Chondrocyte (in vitro differentiated cells): Measurements from ENCODE around the gene HPCA. TPM values are rescaled to one million over a fixed set of nuclear protein-coding genes. Genes with fewer than 3 reads are reported as not detected.

Experiments used
- DNase-seq: peaks from one replicate; pipeline ENCODE4 v3.0.0; 2021; ENCODE audit warnings: mixed read lengths, low spot score
- H3K27ac Mint-ChIP-seq: one replicate; pipeline ENCODE4 v1.8.0; 2021; ENCODE audit warnings: mild to moderate bottlenecking, moderate library complexity, mixed read lengths; ENCODE audit not compliant: unreplicated experiment
- H3K27me3 Mint-ChIP-seq: 2 replicates; pipeline ENCODE4 v1.8.0; 2021; ENCODE audit warnings: low read depth, mixed read lengths
- H3K36me3 Mint-ChIP-seq: 2 replicates; pipeline ENCODE4 v1.8.0; 2021; ENCODE audit warnings: low read depth, mixed read lengths
- H3K4me1 Mint-ChIP-seq: 2 replicates; pipeline ENCODE4 v1.8.0; 2021; ENCODE audit warnings: low read depth, mild to moderate bottlenecking, mixed read lengths
- H3K4me3 Mint-ChIP-seq: one replicate; pipeline ENCODE4 v1.8.0; 2021; ENCODE audit warnings: mild to moderate bottlenecking, moderate library complexity, mixed read lengths; ENCODE audit not compliant: unreplicated experiment
- H3K9me3 Mint-ChIP-seq: 2 replicates; pipeline ENCODE4 v1.8.0; 2021; ENCODE audit warnings: low read depth, mixed read lengths
- CTCF ChIP-seq: fragments of 200-600 bp; sonication (generic); IDR thresholded peaks from 2 replicates; pipeline ENCODE4 v1.5.0; 2021; ENCODE audit warnings: antibody characterized with exemption, mild to moderate bottlenecking, moderate library complexity
- total RNA-seq: library from RNA; stranded (reverse); gene quantifications from 3 replicates; pipeline ENCODE4 v1.2.1, GENCODE V29; 2021

The HPCA gene
- total RNA-seq, 1 donor from 2014 or later = not detected

DNA sequence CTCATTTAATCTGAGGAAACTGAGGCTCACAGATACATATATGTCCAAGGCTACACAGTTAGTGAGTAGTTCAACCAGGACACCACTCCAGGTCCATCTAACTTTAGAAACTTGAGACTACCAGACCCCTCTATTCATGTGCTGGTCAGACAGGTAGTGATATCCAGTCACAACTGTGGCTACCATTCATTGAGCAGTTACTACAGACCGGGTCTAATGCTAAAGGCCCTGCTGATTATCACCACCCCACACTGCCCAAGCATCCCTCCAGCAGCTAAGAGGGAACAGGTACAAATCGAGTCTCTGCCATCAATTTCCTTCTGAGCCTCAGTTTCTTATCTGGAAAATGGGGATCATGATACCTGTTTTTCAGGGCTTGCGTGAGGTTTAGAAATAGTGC lies 5.3 kb downstream of the HPCA start:
- Mint-ChIP-seq H3K9me3 (no peaks in the 10 kb centered on the region), H3K36me3 (no peaks in the 10 kb centered on the region), H3K4me1 (peaks cover 14% of the 10 kb centered on the region), H3K27me3 (peaks cover 35% of the 10 kb centered on the region), H3K27ac (no peak overlapping the region), H3K4me3 (peak overlapping the region; percentile 42)
- no peak for DNase-seq
- TF ChIP-seq CTCF = no peak

- peaks cover 14% of the 10 kb centered on the region for H3K4me1 Mint-ChIP-seq
- no peak overlapping the region for H3K27ac Mint-ChIP-seq
- DNase-seq = no peak
- H3K4me3 Mint-ChIP-seq = peak overlapping the region; percentile 69
- peak; percentile 83 for TF ChIP-seq CTCF
- H3K27me3 Mint-ChIP-seq = peaks cover 33% of the 10 kb centered on the region
- H3K9me3 Mint-ChIP-seq = no peaks in the 10 kb centered on the region
- H3K36me3 Mint-ChIP-seq = no peaks in the 10 kb centered on the region
Observed at GRCh38 chr1:32892368-32893197, 6.3 kb downstream of the HPCA start.

DNA sequence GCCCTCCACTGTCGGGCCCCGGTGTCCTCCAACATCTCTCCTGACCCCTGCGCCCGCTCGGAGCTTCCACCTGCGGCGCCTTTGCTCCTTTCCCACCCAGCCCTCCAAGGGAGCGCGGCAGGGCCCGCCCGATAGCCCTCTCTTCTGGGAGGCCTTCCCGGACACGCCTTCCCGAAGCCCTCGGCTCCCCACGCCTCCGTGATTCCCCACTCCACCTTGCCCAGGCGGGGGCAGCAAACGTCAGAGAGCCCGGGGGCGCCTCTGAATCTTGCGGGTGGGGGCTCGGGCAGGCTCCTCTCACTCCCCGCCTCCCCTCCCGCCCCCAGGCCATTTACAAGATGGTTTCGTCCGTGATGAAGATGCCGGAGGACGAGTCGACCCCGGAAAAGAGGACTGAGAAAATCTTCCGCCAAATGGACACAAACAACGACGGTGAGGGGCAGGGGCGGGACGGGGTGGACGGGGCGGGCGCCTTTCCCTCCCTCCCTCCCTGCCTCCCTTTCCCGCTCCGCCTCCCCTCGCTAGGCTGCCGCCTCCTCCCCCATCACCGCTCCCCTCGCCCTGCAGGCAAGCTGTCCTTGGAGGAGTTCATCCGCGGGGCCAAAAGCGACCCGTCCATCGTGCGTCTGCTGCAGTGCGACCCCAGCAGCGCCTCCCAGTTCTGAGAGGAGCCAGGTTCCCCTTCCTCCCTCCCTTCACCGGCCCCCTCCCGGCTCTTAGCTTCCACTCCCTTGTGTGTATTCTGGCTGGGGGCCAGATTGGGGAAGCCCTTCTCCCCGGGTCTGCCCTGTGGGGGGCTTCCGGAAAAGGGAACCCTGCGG lies 7.1 kb downstream of the HPCA start:
- no peak for DNase-seq
- TF ChIP-seq CTCF = peak; percentile 74
- Mint-ChIP-seq H3K27ac (no peak overlapping the region), H3K36me3 (no peaks in the 10 kb centered on the region), H3K4me1 (peaks cover 14% of the 10 kb centered on the region), H3K4me3 (peak overlapping the region; percentile 69), H3K27me3 (peaks cover 27% of the 10 kb centered on the region), H3K9me3 (no peaks in the 10 kb centered on the region)

- H3K9me3 Mint-ChIP-seq = no peaks in the 10 kb centered on the region
- peak; percentile 52 for DNase-seq
- H3K27me3 Mint-ChIP-seq = peaks cover 24% of the 10 kb centered on the region
- no peaks in the 10 kb centered on the region for H3K36me3 Mint-ChIP-seq
- peaks cover 14% of the 10 kb centered on the region for H3K4me1 Mint-ChIP-seq
- H3K27ac Mint-ChIP-seq = no peak overlapping the region
- no peak for TF ChIP-seq CTCF
- peak overlapping the region; percentile 69 for H3K4me3 Mint-ChIP-seq
Observed at GRCh38 chr1:32894019-32894600, 7.8 kb downstream of the HPCA start.

DNA sequence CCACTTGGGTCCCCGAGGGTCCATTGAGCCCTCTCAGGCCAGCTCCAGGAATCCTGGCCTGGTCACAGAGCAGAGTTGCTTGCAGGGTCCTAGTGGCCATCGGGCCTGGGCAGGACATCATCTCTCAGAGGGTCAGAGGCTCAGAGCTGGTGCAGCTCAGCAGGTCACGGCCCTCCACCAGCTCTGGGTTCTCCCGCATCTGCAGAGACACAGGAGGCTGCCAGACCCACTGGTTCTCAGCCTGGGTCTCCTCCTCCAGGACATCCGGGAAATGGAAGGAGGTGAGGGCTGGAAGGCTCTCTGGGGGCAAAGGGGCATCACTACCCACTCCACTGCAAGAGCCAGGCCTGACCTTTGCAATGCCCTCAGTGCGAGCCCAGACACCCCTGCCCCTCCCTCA lies 8.4 kb downstream of the HPCA start:
- no peak overlapping the region for H3K27ac Mint-ChIP-seq
- H3K36me3 Mint-ChIP-seq = no peaks in the 10 kb centered on the region
- DNase-seq = peak; percentile 63
- H3K27me3 Mint-ChIP-seq = peaks cover 19% of the 10 kb centered on the region
- no peak for TF ChIP-seq CTCF
- peaks cover 14% of the 10 kb centered on the region for H3K4me1 Mint-ChIP-seq
- H3K4me3 Mint-ChIP-seq = no peak overlapping the region
- no peaks in the 10 kb centered on the region for H3K9me3 Mint-ChIP-seq
